ENCODE data around the gene SYT9.

SYT9 gene

DNA sequence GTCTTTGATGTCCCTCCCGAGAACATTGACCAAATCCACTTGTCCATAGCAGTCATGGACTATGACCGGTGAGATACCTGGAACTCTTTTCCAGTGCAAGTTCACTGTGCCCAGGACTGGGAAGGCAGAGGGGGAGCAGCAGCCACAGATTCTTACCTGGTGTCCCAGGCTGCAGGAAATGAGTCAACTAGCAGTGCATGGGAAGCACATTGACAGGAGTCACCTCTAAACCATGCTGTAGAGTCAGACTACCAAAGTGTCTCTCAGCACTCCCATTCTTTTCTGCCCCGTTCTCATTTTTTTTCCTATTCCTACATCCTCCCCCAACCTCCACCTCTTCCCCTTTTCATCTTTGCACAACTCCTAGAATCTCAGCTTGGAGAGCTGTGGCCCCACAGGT is 166.4 kb downstream of the SYT9 start:
- TF ChIP-seq, protein P1, sequence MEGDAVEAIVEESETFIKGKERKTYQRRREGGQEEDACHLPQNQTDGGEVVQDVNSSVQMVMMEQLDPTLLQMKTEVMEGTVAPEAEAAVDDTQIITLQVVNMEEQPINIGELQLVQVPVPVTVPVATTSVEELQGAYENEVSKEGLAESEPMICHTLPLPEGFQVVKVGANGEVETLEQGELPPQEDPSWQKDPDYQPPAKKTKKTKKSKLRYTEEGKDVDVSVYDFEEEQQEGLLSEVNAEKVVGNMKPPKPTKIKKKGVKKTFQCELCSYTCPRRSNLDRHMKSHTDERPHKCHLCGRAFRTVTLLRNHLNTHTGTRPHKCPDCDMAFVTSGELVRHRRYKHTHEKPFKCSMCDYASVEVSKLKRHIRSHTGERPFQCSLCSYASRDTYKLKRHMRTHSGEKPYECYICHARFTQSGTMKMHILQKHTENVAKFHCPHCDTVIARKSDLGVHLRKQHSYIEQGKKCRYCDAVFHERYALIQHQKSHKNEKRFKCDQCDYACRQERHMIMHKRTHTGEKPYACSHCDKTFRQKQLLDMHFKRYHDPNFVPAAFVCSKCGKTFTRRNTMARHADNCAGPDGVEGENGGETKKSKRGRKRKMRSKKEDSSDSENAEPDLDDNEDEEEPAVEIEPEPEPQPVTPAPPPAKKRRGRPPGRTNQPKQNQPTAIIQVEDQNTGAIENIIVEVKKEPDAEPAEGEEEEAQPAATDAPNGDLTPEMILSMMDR (IDR thresholded peaks at IDR 0.05; ENCODE audit: low read depth, low read length), result no peak
- Histone ChIP-seq H3K4me1 (ENCODE audit: low read length) (peaks cover 8% of the 10 kb centered on the region), H2AFZ (ENCODE audit: low read depth, low read length) (no peak overlapping the region), H3K27me3 (ENCODE audit: low read depth, low read length) (no peaks in the 10 kb centered on the region), H3K36me3 (replicated peaks; ENCODE audit: low read depth, low read length) (no peaks in the 10 kb centered on the region), H3K4me3 (ENCODE audit: low read length) (no peak overlapping the region), H3K4me2 (ENCODE audit: low read length) (no peak overlapping the region), H3K9me3 (ENCODE audit: insufficient read depth, low read length) (no peaks in the 10 kb centered on the region), H3K27ac (ENCODE audit: low read length) (no peak overlapping the region), H4K20me1 (ENCODE audit: insufficient read depth, low read length) (no peaks in the 10 kb centered on the region), H3K9ac (ENCODE audit: low read length) (no peak overlapping the region), H3K79me2 (ENCODE audit: low read length) (no peaks in the 10 kb centered on the region)

DNA sequence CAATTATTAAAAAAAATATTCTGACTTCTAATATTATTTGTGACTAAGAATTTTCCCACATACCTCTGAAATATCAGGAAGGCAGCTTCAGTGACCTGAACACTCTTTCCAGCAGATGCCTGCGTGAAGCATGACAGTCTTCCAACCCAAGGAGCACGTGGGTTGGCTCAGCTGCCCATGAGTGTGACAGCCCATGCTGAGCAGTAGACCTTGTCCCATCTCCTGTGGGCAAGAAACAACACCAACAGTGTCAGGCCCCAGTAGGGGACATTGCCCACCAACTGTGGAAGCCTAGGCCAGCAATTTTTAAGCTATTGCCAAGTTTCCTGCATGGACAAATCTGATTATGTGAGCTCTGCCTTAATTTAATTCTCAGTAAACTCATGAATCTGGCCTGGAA is 167.2 kb downstream of the SYT9 start:
- TF ChIP-seq, protein P1 (IDR thresholded peaks at IDR 0.05; ENCODE audit: low read depth, low read length), result no peak
- TF ChIP-seq EZH2phosphoT487 (IDR thresholded peaks at IDR 0.05; ENCODE audit: low read depth), result no peak
- no peaks in the 10 kb centered on the region for H3K36me3 ChIP-seq (replicated peaks; ENCODE audit: low read depth, low read length)

DNA sequence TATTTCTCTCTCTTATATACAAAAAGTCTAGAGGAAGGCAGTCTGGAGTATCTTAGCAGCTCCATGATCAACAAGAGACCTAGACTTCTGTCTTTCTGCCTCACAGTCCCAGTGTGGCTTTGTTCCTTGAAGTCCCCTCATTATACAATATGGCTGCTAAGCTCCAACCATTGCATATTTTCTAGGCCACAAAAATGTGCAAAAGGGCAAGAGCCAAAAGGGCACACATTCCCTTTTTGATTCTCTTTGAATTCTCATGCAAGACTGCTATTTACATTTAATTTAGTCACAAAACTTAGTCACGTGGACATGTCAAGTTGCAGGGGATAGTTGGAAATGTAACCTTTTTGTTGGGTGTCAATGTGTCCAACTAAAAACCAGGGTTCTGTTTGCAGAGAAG is 169.4 kb downstream of the SYT9 start:
- Histone ChIP-seq H3K27me3 (ENCODE audit: low read depth, low read length) (no peaks in the 10 kb centered on the region), H4K20me1 (ENCODE audit: insufficient read depth, low read length) (no peaks in the 10 kb centered on the region), H3K4me3 (ENCODE audit: low read length) (no peak overlapping the region), H2AFZ (ENCODE audit: low read depth, low read length) (no peak overlapping the region), H3K4me2 (ENCODE audit: low read length) (no peak overlapping the region), H3K9ac (ENCODE audit: low read length) (no peak overlapping the region), H3K4me1 (ENCODE audit: low read length) (peaks cover 15% of the 10 kb centered on the region), H3K9me3 (ENCODE audit: insufficient read depth, low read length) (no peaks in the 10 kb centered on the region), H3K36me3 (replicated peaks; ENCODE audit: low read depth, low read length) (no peaks in the 10 kb centered on the region), H3K79me2 (ENCODE audit: low read length) (no peaks in the 10 kb centered on the region), H3K27ac (ENCODE audit: low read length) (no peak overlapping the region)
- TF ChIP-seq, protein P1 (IDR thresholded peaks at IDR 0.05; ENCODE audit: low read depth, low read length), result no peak
- TF ChIP-seq EZH2phosphoT487 (IDR thresholded peaks at IDR 0.05; ENCODE audit: low read depth), result no peak

More for the DNA sequence above, 167.2 kb downstream of the SYT9 start:
- H3K79me2 ChIP-seq (ENCODE audit: low read length), result no peaks in the 10 kb centered on the region
- H2AFZ ChIP-seq (ENCODE audit: low read depth, low read length), result no peak overlapping the region
- H3K4me3 ChIP-seq (ENCODE audit: low read length), result no peak overlapping the region
- H3K27me3 ChIP-seq (ENCODE audit: low read depth, low read length), result no peaks in the 10 kb centered on the region
- no peak overlapping the region for H3K9ac ChIP-seq (ENCODE audit: low read length)
- H3K4me2 ChIP-seq (ENCODE audit: low read length), result no peak overlapping the region
- no peaks in the 10 kb centered on the region for H3K9me3 ChIP-seq (ENCODE audit: insufficient read depth, low read length)
- H4K20me1 ChIP-seq (ENCODE audit: insufficient read depth, low read length), result no peaks in the 10 kb centered on the region
- H3K27ac ChIP-seq (ENCODE audit: low read length), result no peak overlapping the region
- H3K4me1 ChIP-seq (ENCODE audit: low read length), result peaks cover 15% of the 10 kb centered on the region

DNA sequence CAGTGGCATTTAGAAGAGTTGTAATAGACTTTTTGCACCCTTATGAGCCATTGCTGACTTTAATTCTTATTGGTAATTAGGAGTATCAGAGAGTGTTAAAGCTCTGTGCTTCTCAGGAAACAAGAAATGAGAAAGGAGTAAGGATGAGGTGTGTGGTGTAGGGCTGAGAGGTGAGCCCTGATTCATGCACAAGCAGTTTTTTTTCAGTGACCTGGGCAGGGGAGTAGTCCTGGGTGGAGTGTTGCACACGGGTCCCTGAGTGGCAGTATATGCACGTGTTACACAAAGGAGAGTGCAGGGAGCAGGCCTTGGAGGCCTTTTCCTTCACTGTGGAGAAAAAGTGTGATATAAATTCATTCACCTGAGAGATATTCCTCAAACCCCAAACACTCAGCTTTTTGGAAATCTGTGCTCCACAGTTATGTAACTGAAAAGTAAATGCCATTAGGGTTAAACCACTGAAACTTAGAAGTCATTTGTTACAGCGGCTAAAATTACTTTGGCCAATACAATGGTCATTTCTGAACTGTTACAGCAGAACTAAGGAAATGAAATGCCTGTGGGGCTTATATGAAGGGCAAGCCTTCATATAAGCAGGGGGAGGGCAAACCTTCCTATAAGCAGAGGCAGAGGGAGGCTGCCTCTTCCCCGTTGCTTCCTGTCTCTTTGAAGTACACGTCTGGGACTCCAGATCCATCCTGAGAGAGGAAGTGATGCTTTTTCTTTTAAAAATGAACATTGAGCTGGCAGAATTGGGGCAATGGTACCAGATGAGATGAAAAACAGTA is 171.0 kb downstream of the SYT9 start:
- no peaks in the 10 kb centered on the region for H3K36me3 ChIP-seq (replicated peaks; ENCODE audit: low read depth, low read length)
- peak overlapping the region; percentile 68 for H2AFZ ChIP-seq (ENCODE audit: low read depth, low read length)
- no peaks in the 10 kb centered on the region for H4K20me1 ChIP-seq (ENCODE audit: insufficient read depth, low read length)
- peak overlapping the region; percentile 30 for H3K4me2 ChIP-seq (ENCODE audit: low read length)
- H3K79me2 ChIP-seq (ENCODE audit: low read length), result no peaks in the 10 kb centered on the region
- H3K4me3 ChIP-seq (ENCODE audit: low read length), result no peak overlapping the region
- TF ChIP-seq EZH2phosphoT487 (IDR thresholded peaks at IDR 0.05; ENCODE audit: low read depth), result no peak
- TF ChIP-seq, protein P1 (IDR thresholded peaks at IDR 0.05; ENCODE audit: low read depth, low read length), result peak; percentile 27; the same call in 1 of the 2 replicates
- H3K9me3 ChIP-seq (ENCODE audit: insufficient read depth, low read length), result no peaks in the 10 kb centered on the region
- H3K27ac ChIP-seq (ENCODE audit: low read length), result no peak overlapping the region
- H3K27me3 ChIP-seq (ENCODE audit: low read depth, low read length), result no peaks in the 10 kb centered on the region
- H3K9ac ChIP-seq (ENCODE audit: low read length), result no peak overlapping the region
- peaks cover 15% of the 10 kb centered on the region for H3K4me1 ChIP-seq (ENCODE audit: low read length)
